K562 (cell line): ENCODE data around the gene SGPL1. TPM values are rescaled to one million over a fixed set of nuclear protein-coding genes. Genes with fewer than 3 reads are reported as not detected.

Source experiments
- ATAC-seq: fragments of 200-7000 bp; cut with Tn5 transposase; 3 replicates; pipeline ENCODE4 v1.9.1; 2020; ENCODE audit warnings: moderate library complexity
- BruUV-seq: library from RNA; stranded (reverse); fragments of 400-500 nt; replicated peaks from 2 replicates; lab custom pipeline; 2021; lab: Mats Ljungman, UMichigan
- CTCF ChIA-PET: fragments of 300-600 bp; formaldehyde crosslinking; extraction: SDS; loops from one replicate; lab custom pipeline; 2021; ENCODE audit warnings: low intra/inter-chr PET ratio; lab: Yijun Ruan, JAX
- POLR2A ChIA-PET: fragments of 300-600, 350-650 bp; sonication (Branson Sonifier 250); formaldehyde crosslinking; extraction: SDS; loops from one replicate; lab custom pipeline; 2021; ENCODE audit warnings: antibody characterized with exemption, inconsistent platforms; lab: Yijun Ruan, JAX
- DNase-seq, 4 experiments: peaks; one replicate each; pipeline versions ENCODE4 v3.0.0 to v3.0.0-alpha.2; 2011 to 2018; ENCODE audit warnings: low spot score in 3 of 4, mixed read lengths in 3 of 4; ENCODE audit errors: extremely low read depth in 1 of 4
- FAIRE-seq: peaks from 2 replicates; lab custom pipeline; 2011; peaks lifted over from hg19 to GRCh38; lab: Jason Lieb, UNC
- H2AFZ ChIP-seq: 2 replicates; pipeline ENCODE4 v1.6.0; 2011; ENCODE audit warnings: low read depth, low read length, control low read depth, inconsistent platforms
- H3K27ac ChIP-seq: fragments of 200-600 bp; 3 replicates; pipeline ENCODE4 v1.8.0; 2011; ENCODE audit warnings: low read depth, mild to moderate bottlenecking, control low read depth, inconsistent platforms, low read length, moderate library complexity, mixed read lengths; ENCODE audit errors: extremely low read depth
- H3K27me3 ChIP-seq, 2 experiments: fragments of 300-600 bp in 1 of 2; 2 replicates in 1 of 2; 3 replicates in 1 of 2; pipeline versions ENCODE4 v1.6.0 to v1.8.0; 2011; ENCODE audit warnings: inconsistent platforms in 2 of 2, low read length in 2 of 2, mild to moderate bottlenecking in 1 of 2, mixed read lengths in 1 of 2, moderate library complexity in 1 of 2; ENCODE audit not compliant: control insufficient read depth in 2 of 2, insufficient read depth in 2 of 2
- H3K36me3 ChIP-seq: fragments of 300-600 bp; 3 replicates; pipeline ENCODE4 v1.8.0; 2011; ENCODE audit warnings: mild to moderate bottlenecking, low read length, inconsistent platforms; ENCODE audit not compliant: control insufficient read depth, insufficient read depth
- H3K4me1 ChIP-seq, 2 experiments: fragments of 200-600 bp in 1 of 2; replicated peaks in 1 of 2; 2 replicates in 1 of 2; 3 replicates in 1 of 2; pipeline versions ENCODE4 v1.5.1 to v1.8.0; 2011; ENCODE audit warnings: inconsistent platforms in 2 of 2, low read length in 2 of 2, mild to moderate bottlenecking in 1 of 2, mixed read lengths in 1 of 2, moderate library complexity in 1 of 2; ENCODE audit not compliant: control insufficient read depth in 2 of 2, insufficient read depth in 2 of 2
- H3K4me2 ChIP-seq: 2 replicates; pipeline ENCODE4 v1.6.1; 2011; ENCODE audit warnings: low read length, control low read depth, inconsistent platforms, mixed read lengths; ENCODE audit not compliant: insufficient read depth
- H3K4me3 ChIP-seq: fragments of 200-600 bp; sonication (generic), shearing (Covaris generic); 2 replicates; pipeline ENCODE4 v1.5.1; 2016; ENCODE audit warnings: control low read depth, inconsistent platforms
- H3K79me2 ChIP-seq: fragments of 200-600 bp; 3 replicates; pipeline ENCODE4 v1.8.0; 2011; ENCODE audit warnings: low read length, inconsistent platforms; ENCODE audit not compliant: control insufficient read depth, insufficient read depth
- H3K9ac ChIP-seq, 2 experiments: 2 replicates each; pipeline versions ENCODE4 v1.6.0 to v1.6.1; 2011; ENCODE audit warnings: low read depth in 2 of 2, low read length in 2 of 2, control low read depth in 1 of 2, inconsistent platforms in 1 of 2, mild to moderate bottlenecking in 1 of 2, mixed read lengths in 1 of 2; ENCODE audit not compliant: insufficient read depth in 1 of 2
- H3K9me1 ChIP-seq: one replicate; pipeline ENCODE4 v1.6.0; 2011; ENCODE audit warnings: inconsistent platforms, mild to moderate bottlenecking, low read length, moderate library complexity; ENCODE audit not compliant: control insufficient read depth, insufficient read depth
- H3K9me3 ChIP-seq: replicated peaks from 2 replicates; pipeline ENCODE4 v1.5.1; 2011; ENCODE audit warnings: low read depth, low read length, inconsistent platforms; ENCODE audit not compliant: control insufficient read depth, insufficient read depth
- H4K20me1 ChIP-seq: replicated peaks from 2 replicates; pipeline ENCODE4 v1.6.1; 2011; ENCODE audit warnings: low read length, inconsistent platforms, mixed read lengths; ENCODE audit not compliant: control insufficient read depth, insufficient read depth
- CBX2 ChIP-seq: fragments of 200-600 bp; sonication (generic); IDR thresholded peaks from one replicate; pipeline ENCODE4 v1.6.1; 2012; ENCODE audit warnings: mild to moderate bottlenecking, low read length, inconsistent platforms; ENCODE audit not compliant: insufficient read depth, poor library complexity, severe bottlenecking
- CREM ChIP-seq: IDR thresholded peaks from 2 replicates; pipeline ENCODE4 v1.6.1; 2014; ENCODE audit warnings: antibody characterized with exemption, low read depth
- CSDE1 ChIP-seq, 2 experiments: fragments of 450-650 bp; IDR thresholded peaks; 2 replicates each; pipeline ENCODE4 v1.6.1; 2016; ENCODE audit warnings: mild to moderate bottlenecking in 1 of 2
- DDX20 ChIP-seq: fragments of 450-650 bp; IDR thresholded peaks from 2 replicates; pipeline ENCODE4 v1.6.1; 2016; ENCODE audit warnings: missing genetic modification characterization, low read depth, mild to moderate bottlenecking, missing compliant biosample characterization, moderate library complexity
- KAT7 ChIP-seq: sonication (generic); formaldehyde crosslinking; IDR thresholded peaks from 2 replicates; pipeline ENCODE4 v1.8.0; 2022; ENCODE audit warnings: missing genetic modification reagents, mild to moderate bottlenecking, borderline replicate concordance
- MAFF ChIP-seq: IDR thresholded peaks from 2 replicates; pipeline ENCODE4 v1.6.1; 2012; ENCODE audit warnings: low read length, improper control_type of control experiment
- RBM14 ChIP-seq: fragments of 200-400 bp; formaldehyde crosslinking; IDR thresholded peaks from 2 replicates; pipeline ENCODE4 v1.6.1; 2018; ENCODE audit warnings: low read depth, mild to moderate bottlenecking, low read length, moderate library complexity, borderline replicate concordance; ENCODE audit not compliant: insufficient read depth
- ZBED1 ChIP-seq: IDR thresholded peaks from 2 replicates; pipeline ENCODE4 v1.6.1; 2014
- ZC3H4 ChIP-seq: sonication (generic); formaldehyde crosslinking; IDR thresholded peaks from 2 replicates; pipeline ENCODE4 v1.9.0; 2021; ENCODE audit warnings: missing genetic modification reagents, borderline replicate concordance
- ZNF12 ChIP-seq: sonication (generic); formaldehyde crosslinking; IDR thresholded peaks from 2 replicates; pipeline ENCODE4 v1.4.0; 2020; ENCODE audit warnings: mild to moderate bottlenecking, missing genetic modification reagents
- ZNF184 ChIP-seq: sonication (generic); formaldehyde crosslinking; IDR thresholded peaks from 2 replicates; pipeline ENCODE4 v1.5.0; 2020; ENCODE audit warnings: missing genetic modification reagents
- ZNF253 ChIP-seq: fragments of 250-450 bp; sonication (Bioruptor Pico); conservative IDR thresholded peaks from 2 replicates; pipeline ENCODE4 v1.6.1; 2021; ENCODE audit warnings: mild to moderate bottlenecking
- ZNF41 ChIP-seq: fragments of 250-450 bp; sonication (Bioruptor Pico); conservative IDR thresholded peaks from 2 replicates; pipeline ENCODE4 v1.4.0; 2020; ENCODE audit warnings: mild to moderate bottlenecking
- ZNF431 ChIP-seq: sonication (generic); formaldehyde crosslinking; IDR thresholded peaks from 2 replicates; pipeline ENCODE4 v1.8.0; 2022; ENCODE audit warnings: mild to moderate bottlenecking, missing genetic modification reagents
- ZNF668 ChIP-seq: fragments of 250-450 bp; sonication (Bioruptor Pico); IDR thresholded peaks from 2 replicates; pipeline ENCODE4 v1.8.0; 2022; ENCODE audit warnings: mild to moderate bottlenecking, inconsistent platforms
- WGBS: fragments of 100-300 bp; shearing (Covaris generic); methylation state at CpG from one replicate; pipeline ENCODE4 v1.1.6; 2016; ENCODE audit warnings: low coverage, mixed read lengths; ENCODE audit not compliant: insufficient coverage; ENCODE audit errors: missing lambda C conversion rate; 5-methylcytosine and 5-hydroxymethylcytosine counted together
- in situ Hi-C: fragments of 300-500 bp; cut with MboI; formaldehyde crosslinking; loops from 4 replicates; pipeline ENCODE4 v1.15.0; 2018; ENCODE audit warnings: inconsistent platforms, mixed read lengths
- intact Hi-C: fragments of 100-400 bp; cut with micrococcal nuclease; formaldehyde crosslinking; loops from 2 replicates; pipeline ENCODE4 v1.14.2; 2022
- polyA plus RNA-seq, 8 experiments: library from polyadenylated mRNA; depleted of rRNA in 4 of 8; stranded (reverse) in 5 of 8; unstranded in 3 of 8; fragments of >200 nt; fragmentation: Nextera tagmentation in 2 of 8; fragmentation: Illumina TruSeq in 1 of 8; extraction: Ambion mirVana in 2 of 8; extraction: Trizol in 1 of 8; gene quantifications; 2 replicates each; pipeline versions ENCODE4 v1.2.1 to v1.2.3, GENCODE V29; 2011 to 2014; ENCODE audit warnings: inconsistent platforms in 1 of 8, missing spikeins in 1 of 8
- total RNA-seq, 7 experiments: library from RNA; depleted of rRNA in 6 of 7; stranded (reverse); fragments of >200 nt in 6 of 7; fragmentation: Illumina TruSeq in 2 of 7; extraction: Trizol in 2 of 7; gene quantifications; 2 replicates each; pipeline versions ENCODE4 v1.2.1 to v1.2.3, GENCODE V29; 2011 to 2021; ENCODE audit warnings: low replicate concordance in 1 of 7
- TF ChIP-seq, protein P1 (sequence below): fragments of 450-650 bp; formaldehyde crosslinking; IDR thresholded peaks from 2 replicates; pipeline ENCODE4 v1.4.0; 2020; ENCODE audit warnings: mild to moderate bottlenecking, moderate library complexity

SGPL1 gene
- total and polyA plus RNA-seq, 9 of the 15 experiments (the other 6 are each of a cell fraction or from before 2014, with no cell fraction given): 6.0 to 18.0 (median 8.7) TPM

DNA sequence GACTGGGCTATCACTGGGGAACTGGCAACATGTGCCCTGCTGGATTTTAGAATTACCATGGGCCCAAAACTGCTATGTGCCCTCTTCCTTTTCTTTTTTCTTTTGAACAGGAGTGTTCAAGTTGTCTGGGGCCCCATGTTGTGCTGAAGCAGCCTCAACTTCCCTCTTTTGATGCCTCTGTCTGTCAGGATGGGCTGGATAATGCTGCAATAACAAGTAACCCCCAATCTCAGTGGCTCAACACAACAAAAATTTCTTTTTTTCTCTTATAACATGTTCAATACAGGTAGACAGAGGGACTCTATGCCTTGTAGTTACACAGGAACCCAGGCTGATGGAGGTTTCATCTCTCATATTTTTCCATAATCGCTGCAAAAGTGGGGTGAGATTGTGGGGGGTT lies 80.8 kb downstream of the SGPL1 start:
- H3K4me1 ChIP-seq: no peaks in the 10 kb centered on the region
- no peak for ATAC-seq
- no peak overlapping the region for H3K4me3 ChIP-seq
- no peak for DNase-seq
- BruUV-seq: no TSS peak
- no peaks in the 10 kb centered on the region for H3K36me3 ChIP-seq
- no peaks in the 10 kb centered on the region for H4K20me1 ChIP-seq
- no peak for FAIRE-seq
- no peaks in the 10 kb centered on the region for H3K79me2 ChIP-seq
- ChIA-PET POLR2A (no interaction called here), CTCF (no interaction called here)
- WGBS: 0% methylated on average over 1 of the region's 1 CpG
- no peak overlapping the region for H3K27ac ChIP-seq
- H3K9me3 ChIP-seq: no peaks in the 10 kb centered on the region
- no peak overlapping the region for H2AFZ ChIP-seq
- intact Hi-C loops: no loop called here
- peaks cover 19 to 29% of the 10 kb centered on the region in 2 experiments for H3K27me3 ChIP-seq
- in situ Hi-C loops: no loop called here
- no peak overlapping the region for H3K9ac ChIP-seq
- no peaks in the 10 kb centered on the region for H3K9me1 ChIP-seq
- TF ChIP-seq ZNF12 (peak; percentile 94), ZC3H4 (no peak), CREM (no peak), CBX2 (no peak)
- no peak overlapping the region for H3K4me2 ChIP-seq

DNA sequence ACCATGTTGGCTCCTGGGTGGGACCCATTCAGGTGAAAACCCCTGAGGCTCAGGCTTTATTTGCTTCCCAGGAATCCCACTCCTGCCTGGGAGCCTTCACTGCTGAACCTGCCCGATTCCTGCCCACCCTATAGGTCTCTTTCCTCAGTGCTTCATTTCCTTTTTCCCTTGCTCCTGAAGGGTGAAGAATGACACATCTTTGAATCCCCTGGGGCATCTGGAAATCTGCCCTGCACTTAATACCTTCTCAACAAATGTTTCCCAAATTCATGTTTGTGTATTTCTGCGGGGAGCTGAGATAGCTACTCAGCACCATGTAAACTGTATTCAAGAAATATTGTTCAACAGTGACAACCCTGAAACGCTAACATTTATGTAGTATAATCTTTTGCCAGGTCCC lies 82.9 kb downstream of the SGPL1 start:
- in situ Hi-C loops (no loop called here), intact Hi-C loops (no loop called here)
- ATAC-seq (no peak), FAIRE-seq (no peak), DNase-seq (no peak)
- Histone ChIP-seq H3K9ac (no peak overlapping the region), H3K27ac (no peak overlapping the region), H3K4me1 (no peaks in the 10 kb centered on the region), H3K9me3 (no peaks in the 10 kb centered on the region), H2AFZ (no peak overlapping the region), H3K27me3 (peaks cover 24 to 37% of the 10 kb centered on the region in 2 experiments), H3K9me1 (no peaks in the 10 kb centered on the region), H3K4me3 (no peak overlapping the region), H3K79me2 (no peaks in the 10 kb centered on the region), H4K20me1 (peaks cover 8% of the 10 kb centered on the region), H3K4me2 (no peak overlapping the region), H3K36me3 (no peaks in the 10 kb centered on the region)
- CTCF ChIA-PET: no interaction called here
- 4% methylated on average over 3 of the region's 3 CpGs for WGBS
- no TSS peak for BruUV-seq
- POLR2A ChIA-PET: interaction anchor here (0.6 kb wide), 1 partner anchor 30 kb away, joined by 3 read pairs; no protein-coding TSS in a partner anchor
- TF ChIP-seq ZNF41 (no peak), ZBED1 (no peak), KAT7 (CRISPR knock-in tag) (no peak), ZNF184 (CRISPR knock-in tag) (no peak), DDX20 (tag) (no peak), ZNF668 (CRISPR knock-in tag) (no peak), MAFF (no peak), ZC3H4 (no peak), RBM14 (no peak), ZNF431 (no peak), CSDE1 (IDR thresholded peaks at IDR 0.05) (no peak), ZNF253 (no peak)
- TF ChIP-seq, protein P1, sequence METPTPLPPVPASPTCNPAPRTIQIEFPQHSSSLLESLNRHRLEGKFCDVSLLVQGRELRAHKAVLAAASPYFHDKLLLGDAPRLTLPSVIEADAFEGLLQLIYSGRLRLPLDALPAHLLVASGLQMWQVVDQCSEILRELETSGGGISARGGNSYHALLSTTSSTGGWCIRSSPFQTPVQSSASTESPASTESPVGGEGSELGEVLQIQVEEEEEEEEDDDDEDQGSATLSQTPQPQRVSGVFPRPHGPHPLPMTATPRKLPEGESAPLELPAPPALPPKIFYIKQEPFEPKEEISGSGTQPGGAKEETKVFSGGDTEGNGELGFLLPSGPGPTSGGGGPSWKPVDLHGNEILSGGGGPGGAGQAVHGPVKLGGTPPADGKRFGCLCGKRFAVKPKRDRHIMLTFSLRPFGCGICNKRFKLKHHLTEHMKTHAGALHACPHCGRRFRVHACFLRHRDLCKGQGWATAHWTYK: no peak
